ENCODE measurements around the gene UPK3A.

- TF ChIP-seq, protein P1, sequence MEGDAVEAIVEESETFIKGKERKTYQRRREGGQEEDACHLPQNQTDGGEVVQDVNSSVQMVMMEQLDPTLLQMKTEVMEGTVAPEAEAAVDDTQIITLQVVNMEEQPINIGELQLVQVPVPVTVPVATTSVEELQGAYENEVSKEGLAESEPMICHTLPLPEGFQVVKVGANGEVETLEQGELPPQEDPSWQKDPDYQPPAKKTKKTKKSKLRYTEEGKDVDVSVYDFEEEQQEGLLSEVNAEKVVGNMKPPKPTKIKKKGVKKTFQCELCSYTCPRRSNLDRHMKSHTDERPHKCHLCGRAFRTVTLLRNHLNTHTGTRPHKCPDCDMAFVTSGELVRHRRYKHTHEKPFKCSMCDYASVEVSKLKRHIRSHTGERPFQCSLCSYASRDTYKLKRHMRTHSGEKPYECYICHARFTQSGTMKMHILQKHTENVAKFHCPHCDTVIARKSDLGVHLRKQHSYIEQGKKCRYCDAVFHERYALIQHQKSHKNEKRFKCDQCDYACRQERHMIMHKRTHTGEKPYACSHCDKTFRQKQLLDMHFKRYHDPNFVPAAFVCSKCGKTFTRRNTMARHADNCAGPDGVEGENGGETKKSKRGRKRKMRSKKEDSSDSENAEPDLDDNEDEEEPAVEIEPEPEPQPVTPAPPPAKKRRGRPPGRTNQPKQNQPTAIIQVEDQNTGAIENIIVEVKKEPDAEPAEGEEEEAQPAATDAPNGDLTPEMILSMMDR (IDR thresholded peaks at IDR 0.05) = no peak
- no peak for TF ChIP-seq POLR2A (IDR thresholded peaks at IDR 0.05)
Measured at GRCh38 chr22:45316796-45317526, 32.2 kb downstream of the UPK3A start.

Measured in adrenal gland (tissue), 5 donors.